Measurements from ENCODE around the gene LOXHD1.

LOXHD1 gene

GRCh38 chr18:46470714-46471113 is 186.3 kb downstream of the LOXHD1 start:
- Histone ChIP-seq H3K9me3 (ENCODE audit: control insufficient read depth, insufficient read depth, low read length) (no peaks in the 10 kb centered on the region), H3K36me3 (ENCODE audit: insufficient read depth, low read length) (no peaks in the 10 kb centered on the region), H3K4me1 (ENCODE audit: insufficient read depth, low read length) (peaks cover 15% of the 10 kb centered on the region), H3K9ac (ENCODE audit: low read depth, low read length) (no peak overlapping the region)

GRCh38 chr18:46469186-46469915 is 187.7 kb downstream of the LOXHD1 start:
- H3K9ac ChIP-seq (ENCODE audit: low read depth, low read length), result no peak overlapping the region
- H3K9me3 ChIP-seq (ENCODE audit: control insufficient read depth, insufficient read depth, low read length), result no peaks in the 10 kb centered on the region
- no peaks in the 10 kb centered on the region for H3K36me3 ChIP-seq (ENCODE audit: insufficient read depth, low read length)
- peaks cover 15% of the 10 kb centered on the region for H3K4me1 ChIP-seq (ENCODE audit: insufficient read depth, low read length)

GRCh38 chr18:46468426-46469180 is 188.4 kb downstream of the LOXHD1 start:
- no peaks in the 10 kb centered on the region for H3K9me3 ChIP-seq (ENCODE audit: control insufficient read depth, insufficient read depth, low read length)
- no peak overlapping the region for H3K9ac ChIP-seq (ENCODE audit: low read depth, low read length)
- H3K4me1 ChIP-seq (ENCODE audit: insufficient read depth, low read length), result peaks cover 15% of the 10 kb centered on the region
- no peaks in the 10 kb centered on the region for H3K36me3 ChIP-seq (ENCODE audit: insufficient read depth, low read length)

GRCh38 chr18:46466234-46467160 is 190.5 kb downstream of the LOXHD1 start:
- H3K9ac ChIP-seq (ENCODE audit: low read depth, low read length), result no peak overlapping the region
- H3K36me3 ChIP-seq (ENCODE audit: insufficient read depth, low read length), result no peaks in the 10 kb centered on the region
- no peaks in the 10 kb centered on the region for H3K9me3 ChIP-seq (ENCODE audit: control insufficient read depth, insufficient read depth, low read length)
- peaks cover 24% of the 10 kb centered on the region for H3K4me1 ChIP-seq (ENCODE audit: insufficient read depth, low read length)

GRCh38 chr18:46464926-46465655 is 191.9 kb downstream of the LOXHD1 start:
- Histone ChIP-seq H3K9me3 (ENCODE audit: control insufficient read depth, insufficient read depth, low read length) (no peaks in the 10 kb centered on the region), H3K36me3 (ENCODE audit: insufficient read depth, low read length) (no peaks in the 10 kb centered on the region), H3K9ac (ENCODE audit: low read depth, low read length) (no peak overlapping the region), H3K4me1 (ENCODE audit: insufficient read depth, low read length) (peaks cover 24% of the 10 kb centered on the region)

- Histone ChIP-seq H3K9ac (ENCODE audit: low read depth, low read length) (no peak overlapping the region), H3K36me3 (ENCODE audit: insufficient read depth, low read length) (no peaks in the 10 kb centered on the region), H3K4me1 (ENCODE audit: insufficient read depth, low read length) (peaks cover 30% of the 10 kb centered on the region; the same call in 1 of the 2 replicates), H3K9me3 (ENCODE audit: control insufficient read depth, insufficient read depth, low read length) (no peaks in the 10 kb centered on the region)
Measured at GRCh38 chr18:46462523-46462922, 194.5 kb downstream of the LOXHD1 start.

- Histone ChIP-seq H3K36me3 (ENCODE audit: insufficient read depth, low read length) (no peaks in the 10 kb centered on the region), H3K4me1 (ENCODE audit: insufficient read depth, low read length) (peaks cover 30% of the 10 kb centered on the region; the same call in 1 of the 2 replicates), H3K9me3 (ENCODE audit: control insufficient read depth, insufficient read depth, low read length) (no peaks in the 10 kb centered on the region), H3K9ac (ENCODE audit: low read depth, low read length) (no peak overlapping the region)
Measured at GRCh38 chr18:46461993-46462392, 195.0 kb downstream of the LOXHD1 start.

GRCh38 chr18:46460754-46461153 is 196.3 kb downstream of the LOXHD1 start:
- H3K4me1 ChIP-seq (ENCODE audit: insufficient read depth, low read length), result peaks cover 22% of the 10 kb centered on the region; the same call in 1 of the 2 replicates
- H3K9me3 ChIP-seq (ENCODE audit: control insufficient read depth, insufficient read depth, low read length), result no peaks in the 10 kb centered on the region

GRCh38 chr18:46459789-46460455 is 197.1 kb downstream of the LOXHD1 start:
- peaks cover 3% of the 10 kb centered on the region; the same call in 1 of the 2 replicates for H3K36me3 ChIP-seq (ENCODE audit: insufficient read depth, low read length)
- H3K9ac ChIP-seq (ENCODE audit: low read depth, low read length), result no peak overlapping the region
- H3K9me3 ChIP-seq (ENCODE audit: control insufficient read depth, insufficient read depth, low read length), result no peaks in the 10 kb centered on the region
- H3K4me1 ChIP-seq (ENCODE audit: insufficient read depth, low read length), result peaks cover 22% of the 10 kb centered on the region; the same call in 1 of the 2 replicates

More at GRCh38 chr18:46460754-46461153, 196.3 kb downstream of the LOXHD1 start:
- Histone ChIP-seq H3K9ac (ENCODE audit: low read depth, low read length) (no peak overlapping the region), H3K36me3 (ENCODE audit: insufficient read depth, low read length) (peaks cover 3% of the 10 kb centered on the region; the same call in 1 of the 2 replicates)

GRCh38 chr18:46458472-46458871 is 198.5 kb downstream of the LOXHD1 start:
- Histone ChIP-seq H3K9me3 (ENCODE audit: control insufficient read depth, insufficient read depth, low read length) (no peaks in the 10 kb centered on the region), H3K9ac (ENCODE audit: low read depth, low read length) (no peak overlapping the region), H3K36me3 (ENCODE audit: insufficient read depth, low read length) (peaks cover 3% of the 10 kb centered on the region; the same call in 1 of the 2 replicates), H3K4me1 (ENCODE audit: insufficient read depth, low read length) (peaks cover 22% of the 10 kb centered on the region; the same call in 1 of the 2 replicates)

GRCh38 chr18:46456691-46457090 is 200.3 kb downstream of the LOXHD1 start:
- H3K9me3 ChIP-seq (ENCODE audit: control insufficient read depth, insufficient read depth, low read length), result no peaks in the 10 kb centered on the region; the same call in none of the 2 replicates
- H3K4me1 ChIP-seq (ENCODE audit: insufficient read depth, low read length), result peaks cover 13% of the 10 kb centered on the region; the same call in 1 of the 2 replicates
- peaks cover 3% of the 10 kb centered on the region; the same call in 1 of the 2 replicates for H3K36me3 ChIP-seq (ENCODE audit: insufficient read depth, low read length)

GRCh38 chr18:46452820-46453219 is 204.2 kb downstream of the LOXHD1 start:
- Histone ChIP-seq H3K4me1 (ENCODE audit: insufficient read depth, low read length) (0 out of 2 replicates have a peak, but pooled peaks cover 3% of the 10 kb centered on the region), H3K9ac (ENCODE audit: low read depth, low read length) (no peak overlapping the region), H3K9me3 (ENCODE audit: control insufficient read depth, insufficient read depth, low read length) (peaks cover 8% of the 10 kb centered on the region), H3K36me3 (ENCODE audit: insufficient read depth, low read length) (peaks cover 3% of the 10 kb centered on the region; the same call in 1 of the 2 replicates)

More at GRCh38 chr18:46456691-46457090, 200.3 kb downstream of the LOXHD1 start:
- H3K9ac ChIP-seq (ENCODE audit: low read depth, low read length), result no peak overlapping the region

GRCh38 chr18:46449499-46449898 is 207.5 kb downstream of the LOXHD1 start:
- H3K9ac ChIP-seq (ENCODE audit: low read depth, low read length), result no peak overlapping the region
- H3K36me3 ChIP-seq (ENCODE audit: insufficient read depth, low read length), result no peaks in the 10 kb centered on the region
- peaks cover 8% of the 10 kb centered on the region for H3K9me3 ChIP-seq (ENCODE audit: control insufficient read depth, insufficient read depth, low read length)
- H3K4me1 ChIP-seq (ENCODE audit: insufficient read depth, low read length), result 0 out of 2 replicates have a peak, but pooled peaks cover 3% of the 10 kb centered on the region
